GM19099 (cell line): ENCODE measurements around the gene TOM1L2.

Experiments used
- POLR2A ChIP-seq: IDR thresholded peaks from 3 replicates; pipeline ENCODE4 v1.6.1; 2011; ENCODE audit warnings: low read depth; ENCODE audit not compliant: insufficient read length; ENCODE audit errors: extremely low read depth

The TOM1L2 gene

GRCh38 chr17:17831208-17832031 lies 140.8 kb downstream of the TOM1L2 start:
- no peak for TF ChIP-seq POLR2A

GRCh38 chr17:17830740-17831207 lies 141.4 kb downstream of the TOM1L2 start:
- no peak for TF ChIP-seq POLR2A

GRCh38 chr17:17830269-17830567 lies 142.0 kb downstream of the TOM1L2 start:
- TF ChIP-seq POLR2A = no peak

GRCh38 chr17:17827826-17828621 lies 144.2 kb downstream of the TOM1L2 start:
- TF ChIP-seq POLR2A = no peak

- TF ChIP-seq POLR2A = no peak
Observed at GRCh38 chr17:17826942-17827785, 145.0 kb downstream of the TOM1L2 start.

- TF ChIP-seq POLR2A = no peak
Observed at GRCh38 chr17:17826342-17826713, 145.9 kb downstream of the TOM1L2 start.

- no peak for TF ChIP-seq POLR2A
Observed at GRCh38 chr17:17824783-17825614, 147.2 kb downstream of the TOM1L2 start.

- no peak for TF ChIP-seq POLR2A
Observed at GRCh38 chr17:17824119-17824782, 147.9 kb downstream of the TOM1L2 start.

GRCh38 chr17:17823433-17824118 lies 148.6 kb downstream of the TOM1L2 start:
- peak; percentile 65 for TF ChIP-seq POLR2A

- TF ChIP-seq POLR2A = no peak
Observed at GRCh38 chr17:17822616-17823015, 149.6 kb downstream of the TOM1L2 start.

- no peak for TF ChIP-seq POLR2A
Observed at GRCh38 chr17:17822189-17822588, 150.0 kb downstream of the TOM1L2 start.

- no peak for TF ChIP-seq POLR2A
Observed at GRCh38 chr17:17820463-17821158, 151.6 kb downstream of the TOM1L2 start.

- no peak for TF ChIP-seq POLR2A
Observed at GRCh38 chr17:17820046-17820445, 152.2 kb downstream of the TOM1L2 start.
